VCaP (cell line): ENCODE data around the gene HBM.
"Not testable (repeated sequence)": the region's sequence is repeated elsewhere in the genome, so short reads cannot be mapped to it uniquely, and the experiment has no call there.

Experiments
- H3K27ac ChIP-seq: fragments of 450-650 bp; 2 replicates; pipeline ENCODE4 v1.5.1; 2017
- CTCF ChIP-seq: fragments of 450-650 bp; conservative IDR thresholded peaks from 2 replicates; pipeline ENCODE4 v1.5.1; 2017; ENCODE audit warnings: mild to moderate bottlenecking, moderate library complexity

HBM gene

GRCh38 chr16:191831-192230 is 26.1 kb downstream of the HBM start:
- no peak overlapping the region for H3K27ac ChIP-seq
- no peak for TF ChIP-seq CTCF

- TF ChIP-seq CTCF: no peak
- H3K27ac ChIP-seq: no peak overlapping the region
These were observed 26.9 kb downstream of the HBM start for GRCh38 chr16:192686-193085.

GRCh38 chr16:193441-193840 is 27.7 kb downstream of the HBM start:
- no peak overlapping the region for H3K27ac ChIP-seq
- TF ChIP-seq CTCF: no peak

DNA sequence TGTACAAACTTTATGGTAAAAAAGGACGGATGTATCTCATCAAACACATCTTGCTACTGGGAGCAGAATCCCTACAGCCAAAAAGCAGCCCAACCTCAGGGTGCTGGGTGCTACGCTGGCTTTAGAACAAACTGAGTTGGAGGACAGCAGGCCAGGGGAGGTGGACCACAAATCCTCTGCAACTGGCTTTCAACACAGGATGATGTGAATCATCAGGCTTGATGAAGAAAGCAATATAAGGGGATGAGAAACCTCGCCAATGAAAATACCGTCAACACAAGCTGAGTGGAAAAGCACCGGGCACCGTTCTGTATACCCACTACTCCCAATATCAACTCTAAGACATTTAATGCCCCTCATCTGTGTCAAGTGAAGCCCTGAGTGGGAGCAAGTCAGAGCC is 28.7 kb downstream of the HBM start:
- no peak for TF ChIP-seq CTCF
- no peak overlapping the region for H3K27ac ChIP-seq

GRCh38 chr16:200388-200787 is 34.6 kb downstream of the HBM start:
- no peak for TF ChIP-seq CTCF
- no peak overlapping the region for H3K27ac ChIP-seq

- H3K27ac ChIP-seq: no peak overlapping the region
- no peak for TF ChIP-seq CTCF
These were observed 37.5 kb downstream of the HBM start for GRCh38 chr16:203246-203645.

DNA sequence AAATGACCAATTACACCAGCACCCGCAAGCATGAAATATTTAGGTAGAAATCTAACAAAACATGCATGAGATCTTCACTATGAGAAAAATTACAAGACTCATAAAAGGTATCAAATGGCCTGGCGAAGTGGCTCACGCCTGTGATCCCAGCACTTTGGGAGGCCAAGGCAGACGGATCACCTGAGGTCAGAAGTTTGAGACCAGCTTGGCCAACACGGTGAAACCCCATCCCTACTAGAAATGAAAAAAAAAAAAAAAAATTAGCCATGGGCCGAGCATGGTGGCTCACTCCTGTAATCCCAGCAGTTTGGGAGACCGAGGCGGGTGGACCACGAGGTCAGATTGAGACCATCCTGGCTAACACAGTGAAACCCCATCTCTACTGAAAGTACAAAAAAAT is 38.3 kb downstream of the HBM start:
- H3K27ac ChIP-seq: not testable (repeated sequence)

DNA sequence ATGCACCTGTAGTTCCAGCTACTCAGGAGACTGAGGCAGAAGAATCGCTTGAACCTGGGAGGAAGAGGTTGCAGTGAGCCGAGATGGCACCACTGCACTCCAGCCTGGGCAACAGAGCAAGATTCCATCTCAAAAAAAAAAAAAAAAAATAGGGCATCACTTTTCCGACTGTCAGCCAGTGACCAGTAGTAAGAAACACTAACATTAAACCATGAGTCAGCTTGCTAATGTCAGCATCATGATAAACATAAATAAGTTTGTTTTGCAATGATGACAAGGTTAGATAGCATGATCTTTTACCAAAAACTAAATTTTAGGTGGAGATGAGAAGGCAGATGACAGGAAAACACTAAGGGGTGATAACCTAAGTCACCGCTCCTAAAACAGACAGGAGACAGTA is 43.6 kb downstream of the HBM start:
- not testable (repeated sequence) for H3K27ac ChIP-seq

GRCh38 chr16:211631-212180 is 45.9 kb downstream of the HBM start:
- not testable (repeated sequence) for H3K27ac ChIP-seq
